Endothelial cell of umbilical vein (primary cell): Measurements from ENCODE around the gene CDY2A.
"Not testable (repeated sequence)": the region's sequence is repeated elsewhere in the genome, so short reads cannot be mapped to it uniquely, and the experiment has no call there.

Experiments used
- CTCF ChIP-seq, 2 donors: IDR thresholded peaks; 1 replicate in 1 of 2; 2 replicates in 1 of 2; pipeline ENCODE4 v1.5.1; 2011; ENCODE audit warnings: low read length in 2 of 2, mild to moderate bottlenecking in 2 of 2, moderate library complexity in 2 of 2, control low read depth in 1 of 2, inconsistent platforms in 1 of 2, low read depth in 1 of 2; ENCODE audit not compliant: insufficient read depth in 1 of 2; ENCODE audit errors: extremely low read depth in 1 of 2
- EZH2 ChIP-seq: IDR thresholded peaks from 2 replicates; pipeline ENCODE4 v1.6.1; 2012; ENCODE audit warnings: borderline replicate concordance, low read depth, mild to moderate bottlenecking, moderate library complexity, low read length, inconsistent platforms; ENCODE audit not compliant: severe bottlenecking

GRCh38 chrY:18048149-18049040 lies 22.8 kb downstream of the CDY2A start:
- TF ChIP-seq EZH2; CTCF (IDR thresholded peaks at IDR 0.05; ENCODE audit: extremely low read depth in 1 of 2, insufficient read depth in 1 of 2, low read depth in 1 of 2, low read length in 2 of 2): not testable (repeated sequence)
